DMS114 treated with DMSO at 0.1 percent for 48 hours (cell line): ENCODE data around the gene DUSP8.

Source experiments
- DNase-seq: peaks from one replicate; lab custom pipeline; 2025; ENCODE audit not compliant: unreplicated experiment; lab: John Stamatoyannopoulos, UW

The DUSP8 gene

GRCh38 chr11:1533342-1533725 lies 38.7 kb downstream of the DUSP8 start:
- DNase-seq = no peak

GRCh38 chr11:1532606-1533341 lies 39.3 kb downstream of the DUSP8 start:
- no peak for DNase-seq

DNA sequence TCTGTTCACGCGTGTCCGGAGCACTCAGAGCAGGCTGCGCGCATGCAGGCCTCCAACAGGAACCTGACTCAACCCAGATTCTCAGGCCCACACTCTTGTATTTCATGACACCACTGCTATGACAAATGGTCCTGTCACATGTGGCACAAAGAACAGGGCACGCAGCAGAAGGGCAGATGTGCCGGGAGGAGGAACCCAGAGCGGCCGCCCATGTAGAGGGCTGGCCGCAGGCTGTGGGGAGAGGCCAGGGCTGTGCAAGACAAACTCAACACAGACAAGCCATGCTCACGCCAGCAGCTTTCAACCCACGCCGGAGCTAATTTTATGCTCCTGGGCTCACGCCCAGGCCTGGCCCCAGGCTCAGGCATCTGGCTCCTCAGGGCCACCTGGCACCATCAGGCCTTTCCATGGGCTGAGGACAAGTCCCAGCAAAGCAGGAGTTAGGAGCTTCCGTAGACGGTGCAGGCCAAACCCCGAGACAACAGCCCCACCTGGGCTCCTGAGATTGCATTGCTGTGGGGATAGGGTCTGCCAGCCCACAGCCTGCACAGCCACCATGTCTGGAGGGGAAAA lies 40.0 kb downstream of the DUSP8 start:
- DNase-seq = no peak

- no peak for DNase-seq
Observed at GRCh38 chr11:1531449-1532013, 40.5 kb downstream of the DUSP8 start.

GRCh38 chr11:1530686-1531448 lies 41.2 kb downstream of the DUSP8 start:
- DNase-seq = no peak

DNA sequence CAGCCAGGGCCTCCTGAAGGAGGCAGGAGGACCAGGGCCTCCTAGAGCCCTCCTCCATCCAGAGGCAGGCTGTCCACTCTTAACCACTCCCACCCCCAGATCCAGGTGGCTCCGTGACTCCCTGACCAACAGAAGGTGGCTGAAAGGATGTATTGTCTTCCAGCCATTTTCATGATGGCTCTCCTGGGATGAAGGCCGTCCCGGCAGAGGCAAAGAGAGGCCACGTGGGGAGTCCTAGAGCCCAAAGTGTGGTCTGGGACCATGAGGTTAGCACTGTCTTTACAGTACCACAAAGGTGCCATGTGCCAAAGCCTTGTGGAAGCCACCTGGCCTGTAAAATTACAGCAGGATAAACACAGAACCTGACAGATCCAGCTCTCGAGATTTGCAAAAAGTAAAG lies 42.3 kb downstream of the DUSP8 start:
- DNase-seq = no peak

DNA sequence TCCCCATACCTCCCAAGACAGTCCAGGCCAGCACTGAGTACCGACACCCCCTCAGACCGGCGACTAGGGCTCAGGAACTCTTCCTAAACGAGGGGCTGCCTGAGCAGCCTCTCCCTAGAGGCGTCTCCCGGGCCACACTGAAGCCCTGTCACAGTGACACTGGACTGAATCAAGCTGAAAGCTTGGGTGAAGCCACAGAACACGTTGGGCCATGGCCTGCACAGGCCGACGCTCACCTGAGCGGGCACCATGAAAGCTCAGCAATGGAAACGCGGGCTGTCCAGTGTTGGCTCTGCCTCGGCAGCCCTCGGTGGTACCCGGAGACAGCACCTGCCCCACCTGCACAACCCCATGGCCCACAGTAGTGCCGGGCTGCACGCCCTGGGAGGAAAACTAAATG lies 42.8 kb downstream of the DUSP8 start:
- DNase-seq = no peak

DNA sequence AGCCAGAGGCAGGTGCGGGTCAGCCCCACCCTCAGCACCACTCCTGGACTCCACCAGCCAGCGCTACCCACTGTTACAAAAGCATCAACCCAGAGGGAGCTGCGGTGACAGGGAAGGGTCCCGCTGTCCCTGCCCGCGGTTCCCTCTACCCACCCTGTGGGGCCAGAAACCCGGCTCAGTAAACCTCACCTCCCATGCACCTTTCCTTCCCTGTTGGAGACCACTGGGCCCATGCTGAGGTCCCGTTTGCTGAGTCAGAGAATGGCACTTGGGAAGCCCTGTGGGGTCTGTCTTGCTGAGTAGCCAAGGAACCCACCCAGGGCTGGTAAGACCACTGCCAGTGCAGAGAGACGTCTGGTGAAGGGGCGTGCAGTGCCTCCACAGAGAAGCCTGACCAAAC lies 43.4 kb downstream of the DUSP8 start:
- DNase-seq = no peak

GRCh38 chr11:1526785-1527184 lies 45.3 kb downstream of the DUSP8 start:
- no peak for DNase-seq

GRCh38 chr11:1523779-1524178 lies 48.3 kb downstream of the DUSP8 start:
- no peak for DNase-seq

GRCh38 chr11:1523077-1523476 lies 49.0 kb downstream of the DUSP8 start:
- DNase-seq = no peak

DNA sequence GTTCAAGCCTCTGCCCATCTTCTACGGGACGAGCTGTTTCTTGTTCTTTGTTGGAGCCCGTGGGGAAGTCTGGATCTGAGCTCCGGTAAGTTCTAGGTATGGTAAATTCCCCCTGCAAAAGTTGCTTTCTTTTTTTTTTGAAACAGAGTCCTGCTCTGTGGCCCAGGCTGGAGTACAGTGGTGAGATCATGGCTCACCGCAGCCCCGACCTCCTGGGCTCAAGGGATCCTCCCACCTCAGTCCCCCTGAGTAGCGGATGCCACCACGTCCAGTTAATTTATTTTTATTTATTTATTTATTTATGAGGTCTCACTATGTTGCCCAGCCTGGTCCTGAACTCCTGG lies 50.0 kb downstream of the DUSP8 start:
- DNase-seq = no peak

GRCh38 chr11:1521382-1522080 lies 50.5 kb downstream of the DUSP8 start:
- no peak for DNase-seq

DNA sequence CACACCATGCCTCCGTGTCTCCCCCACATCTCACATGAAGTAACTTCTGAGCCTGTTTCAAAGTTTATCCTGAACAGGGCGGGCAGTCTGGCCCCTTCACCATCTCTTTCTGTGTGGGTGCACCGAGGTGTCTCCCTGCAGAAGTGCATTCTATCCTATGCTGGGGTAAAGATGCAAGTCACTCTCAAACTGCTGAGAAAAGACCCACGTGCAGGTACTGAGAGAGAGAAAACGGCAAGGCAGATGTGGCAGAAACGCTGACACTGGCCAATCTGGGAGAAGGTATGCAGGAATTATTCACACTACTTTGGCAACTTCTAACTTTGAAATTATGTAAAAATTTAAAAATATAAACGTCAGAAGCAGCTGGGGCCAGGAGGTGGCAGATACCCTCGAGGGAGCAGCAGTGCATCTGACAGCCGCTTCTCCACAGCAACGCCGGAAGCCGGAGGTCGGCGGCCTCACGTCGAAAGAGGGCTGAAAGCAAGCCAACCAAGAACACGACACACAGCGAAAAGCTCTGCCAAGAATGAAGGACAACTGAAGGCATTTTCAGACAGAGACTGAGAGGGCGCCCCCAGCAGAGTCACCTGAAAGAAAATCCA lies 51.3 kb downstream of the DUSP8 start:
- no peak for DNase-seq

- no peak for DNase-seq
Observed at GRCh38 chr11:1520209-1520662, 51.8 kb downstream of the DUSP8 start.

- no peak for DNase-seq
Observed at GRCh38 chr11:1519028-1520010, 52.8 kb downstream of the DUSP8 start.

DNA sequence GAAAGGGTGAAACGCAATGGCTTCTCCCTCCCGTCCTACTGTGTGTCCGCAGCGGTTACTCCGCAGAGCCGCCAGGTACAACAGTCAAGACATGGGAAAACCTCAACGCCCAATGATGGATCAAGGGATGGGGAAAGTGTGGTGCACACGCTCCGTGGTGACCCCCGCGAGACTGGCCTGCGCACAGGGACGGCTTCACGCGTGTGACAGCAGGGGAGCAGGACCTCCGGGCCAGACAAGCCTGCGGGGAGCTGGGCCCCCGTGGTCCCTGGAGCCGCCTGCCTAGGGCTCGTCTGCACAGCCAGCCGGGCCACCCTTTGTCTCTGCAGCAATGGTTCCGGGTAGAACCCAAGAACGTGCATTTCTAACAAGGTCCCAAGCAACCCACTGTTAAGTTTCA lies 53.8 kb downstream of the DUSP8 start:
- no peak for DNase-seq

GRCh38 chr11:1517117-1518005 lies 54.7 kb downstream of the DUSP8 start:
- DNase-seq = no peak
